Fibroblast of lung (primary cell): ENCODE measurements around the gene KSR2. TPM values are rescaled to one million over a fixed set of nuclear protein-coding genes. Genes with fewer than 3 reads are reported as not detected.

Source experiments
- DNase-seq, 2 donors: peaks; one replicate each; pipeline versions ENCODE4 v3.0.0 to v3.0.0-alpha.2; 2010; ENCODE audit warnings: low read depth in 2 of 2
- H2AFZ ChIP-seq: 2 replicates; pipeline ENCODE4 v1.5.1; 2012; ENCODE audit warnings: low read length, control low read depth, inconsistent platforms
- H3K27ac ChIP-seq: 2 replicates; pipeline ENCODE4 v1.5.1; 2011; ENCODE audit warnings: low read length, control low read depth; ENCODE audit not compliant: insufficient read depth
- H3K27me3 ChIP-seq: 2 replicates; pipeline ENCODE4 v1.5.1; 2011; ENCODE audit warnings: mild to moderate bottlenecking, low read length; ENCODE audit not compliant: control insufficient read depth, insufficient read depth
- H3K36me3 ChIP-seq: 2 replicates; pipeline ENCODE4 v1.5.1; 2011; ENCODE audit warnings: low read length; ENCODE audit not compliant: control insufficient read depth, insufficient read depth
- H3K4me1 ChIP-seq: 2 replicates; pipeline ENCODE4 v1.5.1; 2011; ENCODE audit warnings: low read length; ENCODE audit not compliant: control insufficient read depth, insufficient read depth; ENCODE audit errors: extremely low read depth
- H3K4me2 ChIP-seq: 2 replicates; pipeline ENCODE4 v1.5.1; 2011; ENCODE audit warnings: low read length, control low read depth; ENCODE audit not compliant: insufficient read depth; ENCODE audit errors: extremely low read depth
- H3K4me3 ChIP-seq, 4 experiments: fragments of 200-600 bp in 1 of 4; sonication (generic) in 1 of 4; replicated peaks in 1 of 4; 2 replicates each; pipeline ENCODE4 v1.5.1; 2011 to 2016; ENCODE audit warnings: low read length in 4 of 4, low read depth in 3 of 4, mild to moderate bottlenecking in 3 of 4, control low read depth in 2 of 4, inconsistent platforms in 1 of 4, mixed read lengths in 1 of 4; ENCODE audit not compliant: insufficient read depth in 1 of 4; ENCODE audit errors: control extremely low read depth in 1 of 4
- H3K79me2 ChIP-seq: 2 replicates; pipeline ENCODE4 v1.5.1; 2012; ENCODE audit warnings: mild to moderate bottlenecking, low read length, inconsistent platforms; ENCODE audit not compliant: control insufficient read depth, insufficient read depth
- H3K9ac ChIP-seq: 2 replicates; pipeline ENCODE4 v1.5.1; 2011; ENCODE audit warnings: mild to moderate bottlenecking, low read length, control low read depth; ENCODE audit not compliant: insufficient read depth
- H3K9me3 ChIP-seq: 2 replicates; pipeline ENCODE4 v1.5.1; 2012; ENCODE audit warnings: low read depth, low read length; ENCODE audit not compliant: control insufficient read depth, insufficient read depth
- H4K20me1 ChIP-seq: 2 replicates; pipeline ENCODE4 v1.5.1; 2011; ENCODE audit warnings: low read length; ENCODE audit not compliant: control insufficient read depth, insufficient read depth; ENCODE audit errors: extremely low read depth
- EZH2 ChIP-seq: IDR thresholded peaks from 2 replicates; pipeline ENCODE4 v1.5.1; 2012; ENCODE audit warnings: low read length, control low read depth, mild to moderate bottlenecking; ENCODE audit errors: missing control alignments
- polyA plus RNA-seq, 2 donors: library from polyadenylated mRNA; depleted of rRNA in 1 of 2; stranded (reverse) in 1 of 2; unstranded in 1 of 2; fragments of >200 nt; gene quantifications; 2 replicates each; pipeline ENCODE4 v1.2.1, GENCODE V29; 2011 to 2012; ENCODE audit warnings: missing spikeins in 1 of 2
- total RNA-seq: library from RNA; depleted of rRNA; stranded (reverse); fragments of >200 nt; gene quantifications from 2 replicates; pipeline ENCODE4 v1.2.1, GENCODE V29; 2014
- TF ChIP-seq, protein P1 (sequence below), 2 donors: IDR thresholded peaks in 1 of 2; conservative IDR thresholded peaks in 1 of 2; 1 replicate in 1 of 2; 2 replicates in 1 of 2; pipeline ENCODE4 v1.5.1; 2011 to 2012; ENCODE audit warnings: low read length in 2 of 2, control low read depth in 1 of 2, inconsistent platforms in 1 of 2, low read depth in 1 of 2, mild to moderate bottlenecking in 1 of 2

Gene KSR2
- total and polyA plus RNA-seq, 2 donors (not counting 1 experiment from before 2014, with no cell fraction given) = not detected

DNA sequence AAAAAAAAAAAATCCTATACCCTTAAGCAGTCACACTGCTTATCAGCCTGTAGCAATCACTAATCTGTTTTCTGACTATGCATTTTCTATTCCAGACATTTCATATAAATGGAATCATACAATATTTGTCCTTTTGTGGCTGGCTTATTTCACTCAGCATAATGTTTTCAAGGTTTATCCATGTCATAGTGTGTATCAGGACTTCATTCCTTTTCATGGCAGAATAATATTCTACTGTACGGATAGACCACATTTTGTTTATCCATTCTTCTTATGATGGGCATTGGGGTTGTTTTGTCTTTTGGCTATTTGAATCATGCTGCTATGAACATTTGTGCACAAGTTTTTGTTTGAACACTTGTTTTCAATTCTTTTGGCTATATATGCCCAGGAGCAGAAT, 8.6 kb upstream of the KSR2 start:
- no peak overlapping the region for H3K27ac ChIP-seq
- no peaks in the 10 kb centered on the region for H3K79me2 ChIP-seq
- no peak overlapping the region for H2AFZ ChIP-seq
- no peaks in the 10 kb centered on the region for H3K9me3 ChIP-seq
- no peak overlapping the region for H3K9ac ChIP-seq
- no peaks in the 10 kb centered on the region for H4K20me1 ChIP-seq
- H3K36me3 ChIP-seq = no peaks in the 10 kb centered on the region
- no peaks in the 10 kb centered on the region for H3K27me3 ChIP-seq
- no peak overlapping the region for H3K4me2 ChIP-seq
- TF ChIP-seq EZH2 = no peak
- TF ChIP-seq, protein P1, sequence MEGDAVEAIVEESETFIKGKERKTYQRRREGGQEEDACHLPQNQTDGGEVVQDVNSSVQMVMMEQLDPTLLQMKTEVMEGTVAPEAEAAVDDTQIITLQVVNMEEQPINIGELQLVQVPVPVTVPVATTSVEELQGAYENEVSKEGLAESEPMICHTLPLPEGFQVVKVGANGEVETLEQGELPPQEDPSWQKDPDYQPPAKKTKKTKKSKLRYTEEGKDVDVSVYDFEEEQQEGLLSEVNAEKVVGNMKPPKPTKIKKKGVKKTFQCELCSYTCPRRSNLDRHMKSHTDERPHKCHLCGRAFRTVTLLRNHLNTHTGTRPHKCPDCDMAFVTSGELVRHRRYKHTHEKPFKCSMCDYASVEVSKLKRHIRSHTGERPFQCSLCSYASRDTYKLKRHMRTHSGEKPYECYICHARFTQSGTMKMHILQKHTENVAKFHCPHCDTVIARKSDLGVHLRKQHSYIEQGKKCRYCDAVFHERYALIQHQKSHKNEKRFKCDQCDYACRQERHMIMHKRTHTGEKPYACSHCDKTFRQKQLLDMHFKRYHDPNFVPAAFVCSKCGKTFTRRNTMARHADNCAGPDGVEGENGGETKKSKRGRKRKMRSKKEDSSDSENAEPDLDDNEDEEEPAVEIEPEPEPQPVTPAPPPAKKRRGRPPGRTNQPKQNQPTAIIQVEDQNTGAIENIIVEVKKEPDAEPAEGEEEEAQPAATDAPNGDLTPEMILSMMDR (conservative IDR thresholded peaks at IDR 0.05 in 1 of 2, IDR thresholded peaks at IDR 0.05 in 1 of 2; ENCODE audit: low read depth in 1 of 2, low read length in 2 of 2) = no peak
- no peak for DNase-seq
- no peak overlapping the region for H3K4me3 ChIP-seq
- H3K4me1 ChIP-seq = no peaks in the 10 kb centered on the region

DNA sequence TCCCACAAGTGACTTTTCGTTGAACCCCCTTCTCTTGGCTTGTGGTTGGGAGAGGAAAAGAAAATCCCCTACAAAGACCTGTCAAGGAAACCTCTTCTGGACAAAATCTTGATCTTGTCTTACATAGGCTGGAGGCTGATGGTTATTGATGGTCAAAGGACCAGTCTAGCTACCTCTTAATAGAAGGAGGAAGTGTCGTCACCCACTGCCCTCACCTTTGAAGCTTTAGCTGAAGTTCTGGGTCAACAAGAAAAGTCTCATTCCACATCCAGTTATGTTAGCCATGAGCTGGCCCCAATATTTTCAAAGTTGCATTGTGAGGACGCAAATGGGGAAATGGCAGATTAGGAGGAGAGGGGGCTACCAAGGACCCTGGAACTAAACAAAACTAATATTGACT, 6.2 kb upstream of the KSR2 start:
- no peaks in the 10 kb centered on the region for H3K4me1 ChIP-seq
- TF ChIP-seq, protein P1 (conservative IDR thresholded peaks at IDR 0.05 in 1 of 2, IDR thresholded peaks at IDR 0.05 in 1 of 2; ENCODE audit: low read depth in 1 of 2, low read length in 2 of 2) = no peak
- TF ChIP-seq EZH2 = no peak

DNA sequence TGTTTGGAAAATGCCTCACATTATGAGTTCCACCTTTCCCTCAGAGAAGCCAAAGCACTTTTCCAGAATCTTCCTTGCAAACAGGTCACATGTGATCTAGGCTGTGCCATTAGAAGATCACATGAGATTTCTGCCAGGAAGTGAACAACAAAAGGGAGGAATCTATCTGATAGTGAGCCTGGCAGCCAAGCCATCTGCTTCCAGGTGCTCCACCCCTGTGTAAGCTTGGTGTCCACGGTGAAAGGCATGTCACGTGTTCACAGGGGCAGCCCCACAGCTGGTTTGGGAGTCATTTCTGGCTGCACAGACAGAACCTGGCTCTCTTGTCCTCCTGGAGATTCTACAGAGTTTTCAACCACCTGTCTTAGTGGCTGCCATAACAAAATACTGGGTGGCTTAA, 3.5 kb upstream of the KSR2 start:
- no peak overlapping the region for H3K27ac ChIP-seq
- H3K4me3 ChIP-seq = no peak overlapping the region
- H3K36me3 ChIP-seq = no peaks in the 10 kb centered on the region
- no peaks in the 10 kb centered on the region for H3K79me2 ChIP-seq
- H3K27me3 ChIP-seq = peaks cover 19% of the 10 kb centered on the region
- TF ChIP-seq, protein P1 (conservative IDR thresholded peaks at IDR 0.05 in 1 of 2, IDR thresholded peaks at IDR 0.05 in 1 of 2; ENCODE audit: low read depth in 1 of 2, low read length in 2 of 2) = no peak
- TF ChIP-seq EZH2 = no peak
- no peak overlapping the region for H3K4me2 ChIP-seq
- H3K9ac ChIP-seq = no peak overlapping the region
- H4K20me1 ChIP-seq = no peaks in the 10 kb centered on the region
- H3K4me1 ChIP-seq = no peaks in the 10 kb centered on the region
- H2AFZ ChIP-seq = no peak overlapping the region
- DNase-seq = no peak
- no peaks in the 10 kb centered on the region for H3K9me3 ChIP-seq

More for the DNA sequence above, 6.2 kb upstream of the KSR2 start:
- Histone ChIP-seq H3K4me3 (no peak overlapping the region), H2AFZ (no peak overlapping the region), H3K27ac (no peak overlapping the region), H3K9me3 (no peaks in the 10 kb centered on the region), H3K9ac (no peak overlapping the region), H3K4me2 (no peak overlapping the region), H4K20me1 (no peaks in the 10 kb centered on the region), H3K27me3 (peaks cover 1% of the 10 kb centered on the region), H3K36me3 (no peaks in the 10 kb centered on the region), H3K79me2 (no peaks in the 10 kb centered on the region)
- no peak for DNase-seq
